Hepatocyte (in vitro differentiated cells): ENCODE results near the gene CPNE6.

Source experiments
- EZH2 ChIP-seq: fragments of 200-600 bp; sonication (generic); IDR thresholded peaks from 2 replicates; pipeline ENCODE4 v1.6.1; 2016; ENCODE audit warnings: antibody characterized with exemption, mild to moderate bottlenecking, borderline replicate concordance
- TF ChIP-seq, protein P1 (sequence below): fragments of 200-600 bp; sonication (generic); IDR thresholded peaks from 2 replicates; pipeline ENCODE4 v1.5.1; 2016; ENCODE audit warnings: antibody characterized with exemption, mild to moderate bottlenecking; ENCODE audit not compliant: poor library complexity

DNA sequence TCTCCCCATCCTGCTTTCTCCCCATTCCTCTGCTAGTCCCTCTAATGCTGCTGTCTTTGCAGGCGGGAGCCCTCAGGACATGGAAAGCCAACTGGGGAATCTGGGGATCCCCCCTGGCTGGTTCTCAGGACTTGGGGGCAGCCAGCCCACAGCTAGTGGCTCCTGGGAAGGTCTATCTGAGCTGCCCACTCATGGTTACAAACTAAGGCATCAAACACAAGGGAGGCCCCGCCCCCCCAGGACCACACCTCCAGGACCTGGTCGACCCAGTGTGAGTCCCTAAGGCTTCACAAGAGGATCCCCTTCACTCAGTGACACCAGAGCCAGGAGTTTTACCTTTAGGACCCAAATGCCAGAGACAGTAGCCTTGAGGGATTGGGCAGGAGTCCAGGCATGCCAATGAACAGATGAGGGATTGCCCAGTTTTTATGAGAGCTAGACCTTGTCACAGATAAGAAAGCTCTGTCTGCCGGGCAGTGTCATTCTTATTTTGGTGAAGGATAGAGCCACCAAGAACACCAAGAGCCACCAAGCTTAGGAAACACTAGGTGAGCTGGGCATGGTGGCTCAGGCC is 8.0 kb upstream of the CPNE6 start:
- TF ChIP-seq, protein P1, sequence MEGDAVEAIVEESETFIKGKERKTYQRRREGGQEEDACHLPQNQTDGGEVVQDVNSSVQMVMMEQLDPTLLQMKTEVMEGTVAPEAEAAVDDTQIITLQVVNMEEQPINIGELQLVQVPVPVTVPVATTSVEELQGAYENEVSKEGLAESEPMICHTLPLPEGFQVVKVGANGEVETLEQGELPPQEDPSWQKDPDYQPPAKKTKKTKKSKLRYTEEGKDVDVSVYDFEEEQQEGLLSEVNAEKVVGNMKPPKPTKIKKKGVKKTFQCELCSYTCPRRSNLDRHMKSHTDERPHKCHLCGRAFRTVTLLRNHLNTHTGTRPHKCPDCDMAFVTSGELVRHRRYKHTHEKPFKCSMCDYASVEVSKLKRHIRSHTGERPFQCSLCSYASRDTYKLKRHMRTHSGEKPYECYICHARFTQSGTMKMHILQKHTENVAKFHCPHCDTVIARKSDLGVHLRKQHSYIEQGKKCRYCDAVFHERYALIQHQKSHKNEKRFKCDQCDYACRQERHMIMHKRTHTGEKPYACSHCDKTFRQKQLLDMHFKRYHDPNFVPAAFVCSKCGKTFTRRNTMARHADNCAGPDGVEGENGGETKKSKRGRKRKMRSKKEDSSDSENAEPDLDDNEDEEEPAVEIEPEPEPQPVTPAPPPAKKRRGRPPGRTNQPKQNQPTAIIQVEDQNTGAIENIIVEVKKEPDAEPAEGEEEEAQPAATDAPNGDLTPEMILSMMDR: no peak
- TF ChIP-seq EZH2: no peak
